Trophoblast cell (in vitro differentiated cells and primary cell): ENCODE measurements around the gene AURKA.
A peak's percentile ranks its signal among the peaks of the same experiment; 100 is the strongest.
"Not testable (repeated sequence)": the region's sequence is repeated elsewhere in the genome, so short reads cannot be mapped to it uniquely, and the experiment has no call there.

Source experiments
- DNase-seq, 2 donors: peaks; one replicate each; pipeline ENCODE4 v3.0.0-alpha.2; 2016
- H2AFZ ChIP-seq: 2 replicates; pipeline ENCODE4 v1.6.1; 2013; ENCODE audit warnings: low read length, moderate library complexity, mild to moderate bottlenecking; ENCODE audit not compliant: insufficient read depth, poor library complexity
- H2AK5ac ChIP-seq: 2 replicates; pipeline ENCODE4 v1.6.1; 2013; ENCODE audit warnings: mild to moderate bottlenecking, low read length
- H2BK120ac ChIP-seq: 2 replicates; pipeline ENCODE4 v1.6.1; 2013; ENCODE audit warnings: low read length, mild to moderate bottlenecking, moderate library complexity; ENCODE audit not compliant: insufficient read depth, poor library complexity
- H2BK12ac ChIP-seq: 2 replicates; pipeline ENCODE4 v1.6.1; 2013; ENCODE audit warnings: mild to moderate bottlenecking, low read length, moderate library complexity
- H2BK5ac ChIP-seq: 2 replicates; pipeline ENCODE4 v1.6.1; 2013; ENCODE audit warnings: low read length, low read depth, moderate library complexity, mild to moderate bottlenecking; ENCODE audit not compliant: poor library complexity
- H3K14ac ChIP-seq: 2 replicates; pipeline ENCODE4 v1.6.1; 2013; ENCODE audit warnings: mild to moderate bottlenecking, low read length
- H3K18ac ChIP-seq: 2 replicates; pipeline ENCODE4 v1.6.1; 2013; ENCODE audit warnings: mild to moderate bottlenecking, low read length
- H3K23ac ChIP-seq: 2 replicates; pipeline ENCODE4 v1.6.1; 2013; ENCODE audit warnings: low read length
- H3K27ac ChIP-seq: 2 replicates; pipeline ENCODE4 v1.5.1; 2013; ENCODE audit warnings: low read depth, mild to moderate bottlenecking, inconsistent platforms, low read length, moderate library complexity
- H3K27me3 ChIP-seq: 2 replicates; pipeline ENCODE4 v1.6.1; 2013; ENCODE audit warnings: inconsistent platforms, mild to moderate bottlenecking, low read length, moderate library complexity; ENCODE audit not compliant: insufficient read depth
- H3K36me3 ChIP-seq, 2 experiments: 1 replicate in 1 of 2; 2 replicates in 1 of 2; pipeline ENCODE4 v1.6.1; 2013; ENCODE audit warnings: low read length in 2 of 2, mild to moderate bottlenecking in 2 of 2, moderate library complexity in 1 of 2; ENCODE audit not compliant: insufficient read depth in 2 of 2, control insufficient read depth in 1 of 2
- H3K4ac ChIP-seq: 2 replicates; pipeline ENCODE4 v1.6.1; 2013; ENCODE audit warnings: low read depth, mild to moderate bottlenecking, low read length, moderate library complexity
- H3K4me1 ChIP-seq, 2 experiments: 1 replicate in 1 of 2; 2 replicates in 1 of 2; pipeline ENCODE4 v1.6.1; 2013; ENCODE audit warnings: low read length in 2 of 2, mild to moderate bottlenecking in 2 of 2, moderate library complexity in 1 of 2; ENCODE audit not compliant: insufficient read depth in 2 of 2, control insufficient read depth in 1 of 2
- H3K4me2 ChIP-seq: 2 replicates; pipeline ENCODE4 v1.6.1; 2013; ENCODE audit warnings: inconsistent platforms, mild to moderate bottlenecking, low read length, moderate library complexity
- H3K4me3 ChIP-seq: 2 replicates; pipeline ENCODE4 v1.5.1; 2013; ENCODE audit warnings: mild to moderate bottlenecking, low read depth, low read length, inconsistent platforms
- H3K79me1 ChIP-seq: one replicate; pipeline ENCODE4 v1.6.1; 2013; ENCODE audit warnings: low read length
- H3K79me2 ChIP-seq: 2 replicates; pipeline ENCODE4 v1.6.1; 2013; ENCODE audit warnings: low read length, mild to moderate bottlenecking; ENCODE audit not compliant: control insufficient read depth, insufficient read depth, poor library complexity
- H3K9ac ChIP-seq: 2 replicates; pipeline ENCODE4 v1.6.1; 2013; ENCODE audit warnings: mild to moderate bottlenecking, low read length
- H3K9me3 ChIP-seq: 2 replicates; pipeline ENCODE4 v1.6.1; 2013; ENCODE audit warnings: low read depth, mild to moderate bottlenecking, control low read depth, inconsistent platforms, low read length; ENCODE audit not compliant: insufficient read depth
- H4K12ac ChIP-seq: 2 replicates; pipeline ENCODE4 v1.6.1; 2013; ENCODE audit warnings: low read depth, mild to moderate bottlenecking, low read length, moderate library complexity
- H4K8ac ChIP-seq: 2 replicates; pipeline ENCODE4 v1.6.1; 2013; ENCODE audit warnings: low read depth, mild to moderate bottlenecking, low read length, moderate library complexity
- H4K91ac ChIP-seq: one replicate; pipeline ENCODE4 v1.6.1; 2013; ENCODE audit warnings: low read depth, mild to moderate bottlenecking, low read length, moderate library complexity
- WGBS: extraction: QIAGEN DNeasy Blood & Tissue Kit; methylation state at CpG from one replicate; pipeline ENCODE4 v1.1.7; 2013; ENCODE audit warnings: missing lambda C conversion rate; ENCODE audit not compliant: insufficient read length, insufficient coverage; ENCODE audit errors: extremely low coverage; 5-methylcytosine and 5-hydroxymethylcytosine counted together

The AURKA gene

DNA sequence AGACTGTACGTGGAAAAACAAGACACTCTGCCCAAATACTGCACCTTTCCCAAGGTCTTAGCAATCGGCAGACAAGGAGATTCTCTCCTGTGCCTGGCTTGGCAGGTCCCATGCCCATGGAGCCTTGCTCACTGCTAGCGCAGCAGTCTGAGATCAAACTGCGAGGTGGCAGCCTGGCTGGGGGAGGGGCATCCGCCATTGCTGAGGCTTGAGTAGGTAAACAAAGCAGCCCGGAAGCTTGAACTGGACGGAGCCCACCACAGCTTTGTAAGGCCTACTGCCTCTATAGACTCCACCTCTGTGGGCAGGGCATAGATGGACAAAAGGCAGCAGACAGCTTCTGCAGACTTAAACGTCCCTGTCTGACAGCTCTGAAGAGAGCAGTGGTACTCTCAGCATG is 55.3 kb downstream of the AURKA start:
- not testable (repeated sequence) for H3K79me1 ChIP-seq, H3K4ac ChIP-seq, H3K27ac ChIP-seq, H4K8ac ChIP-seq, H2BK12ac ChIP-seq, H3K4me3 ChIP-seq, H3K27me3 ChIP-seq, H3K23ac ChIP-seq, H2BK5ac ChIP-seq, H4K91ac ChIP-seq, H2BK120ac ChIP-seq, H3K79me2 ChIP-seq, H2AK5ac ChIP-seq, H3K36me3 ChIP-seq, H3K4me1 ChIP-seq, H3K9me3 ChIP-seq, H3K14ac ChIP-seq, H4K12ac ChIP-seq, H3K4me2 ChIP-seq, DNase-seq, H3K9ac ChIP-seq, H2AFZ ChIP-seq, H3K18ac ChIP-seq
- no CpG with 5 or more reads among the region's 8 CpGs for WGBS

- Histone ChIP-seq H3K14ac (no peak overlapping the region), H3K23ac (no peak overlapping the region), H3K79me1 (no peaks in the 10 kb centered on the region), H3K4me3 (no peak overlapping the region), H3K9me3 (peaks cover 12% of the 10 kb centered on the region), H2BK120ac (no peak overlapping the region), H3K36me3 (no peaks in the 10 kb centered on the region), H4K91ac (no peak overlapping the region), H2AFZ (no peak overlapping the region), H3K27me3 (no peaks in the 10 kb centered on the region), H4K8ac (no peak overlapping the region), H2BK5ac (no peak overlapping the region), H3K27ac (no peak overlapping the region), H3K4me1 (no peaks in the 10 kb centered on the region), H3K9ac (no peak overlapping the region), H2AK5ac (no peak overlapping the region), H3K79me2 (no peaks in the 10 kb centered on the region), H3K4ac (no peak overlapping the region), H2BK12ac (no peak overlapping the region), H3K18ac (no peak overlapping the region), H4K12ac (no peak overlapping the region), H3K4me2 (no peak overlapping the region)
- peak in 1 of 2 donors; percentile 44 for DNase-seq
- no CpG with 5 or more reads among the region's 5 CpGs for WGBS
These were observed 63.2 kb downstream of the AURKA start for GRCh38 chr20:56328861-56329260.

DNA sequence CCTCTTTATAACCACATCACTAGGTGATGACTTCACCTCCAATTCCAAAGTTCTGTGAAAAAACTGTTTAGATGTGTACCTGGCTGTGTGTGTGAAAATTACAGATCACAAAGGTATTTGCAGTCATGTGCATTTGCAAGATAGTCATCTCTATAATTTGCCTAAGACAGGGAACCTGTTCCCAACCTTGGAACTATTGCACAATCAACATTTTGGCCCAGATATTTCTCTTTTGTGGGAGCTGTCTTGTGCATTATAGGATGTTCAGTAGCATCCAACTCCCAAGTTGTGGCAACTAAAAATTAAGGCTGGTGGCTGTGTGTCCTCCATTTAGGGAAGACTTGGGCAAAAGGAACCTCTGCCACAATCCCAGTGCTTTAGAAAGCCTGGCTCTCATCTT is 67.2 kb downstream of the AURKA start:
- H2AFZ ChIP-seq: no peak overlapping the region
- no peak overlapping the region for H2BK5ac ChIP-seq
- H3K9ac ChIP-seq: no peak overlapping the region
- H3K4ac ChIP-seq: no peak overlapping the region
- H2BK12ac ChIP-seq: no peak overlapping the region
- no peaks in the 10 kb centered on the region for H3K4me1 ChIP-seq
- no peak overlapping the region for H4K91ac ChIP-seq
- no peaks in the 10 kb centered on the region for H3K79me1 ChIP-seq
- no peak overlapping the region for H3K14ac ChIP-seq
- no peaks in the 10 kb centered on the region for H3K27me3 ChIP-seq
- H4K8ac ChIP-seq: no peak overlapping the region
- no peak overlapping the region for H2AK5ac ChIP-seq
- H3K23ac ChIP-seq: no peak overlapping the region
- H4K12ac ChIP-seq: no peak overlapping the region
- H3K4me2 ChIP-seq: no peak overlapping the region
- no peak overlapping the region for H3K18ac ChIP-seq
- no peak overlapping the region for H2BK120ac ChIP-seq
- peak in 1 of 2 donors; percentile 22 for DNase-seq
- no peak overlapping the region for H3K4me3 ChIP-seq
- H3K79me2 ChIP-seq: no peaks in the 10 kb centered on the region
- H3K27ac ChIP-seq: no peak overlapping the region
- H3K9me3 ChIP-seq: peaks cover 11% of the 10 kb centered on the region
- no peaks in the 10 kb centered on the region for H3K36me3 ChIP-seq

- Histone ChIP-seq H4K91ac (no peak overlapping the region), H3K4ac (no peak overlapping the region), H3K27ac (no peak overlapping the region), H3K4me2 (no peak overlapping the region), H2BK5ac (no peak overlapping the region), H3K4me3 (no peak overlapping the region), H3K23ac (no peak overlapping the region), H3K79me2 (no peaks in the 10 kb centered on the region), H3K18ac (no peak overlapping the region), H2AFZ (no peak overlapping the region), H3K9me3 (peaks cover 11% of the 10 kb centered on the region), H3K36me3 (no peaks in the 10 kb centered on the region), H3K79me1 (no peaks in the 10 kb centered on the region), H2BK120ac (no peak overlapping the region), H2BK12ac (no peak overlapping the region), H3K27me3 (no peaks in the 10 kb centered on the region), H2AK5ac (no peak overlapping the region), H3K14ac (no peak overlapping the region), H3K4me1 (no peaks in the 10 kb centered on the region), H4K8ac (no peak overlapping the region), H4K12ac (no peak overlapping the region), H3K9ac (no peak overlapping the region)
- WGBS: no CpG with 5 or more reads among the region's 6 CpGs
- no peak for DNase-seq
These were observed 68.4 kb downstream of the AURKA start for GRCh38 chr20:56323656-56324055.
